Osteoblast (primary cell): Measurements from ENCODE around the gene TGFB1. TPM values are rescaled to one million over a fixed set of nuclear protein-coding genes. Genes with fewer than 3 reads are reported as not detected.

Source experiments
- DNase-seq: peaks from one replicate; pipeline ENCODE4 v3.0.0; 2011; ENCODE audit warnings: low spot score, mixed read lengths; ENCODE audit not compliant: insufficient read length; ENCODE audit errors: missing footprints
- H2AFZ ChIP-seq: 2 replicates; pipeline ENCODE4 v1.6.0; 2011; ENCODE audit warnings: mild to moderate bottlenecking, low read length
- H3K27ac ChIP-seq: 2 replicates; pipeline ENCODE4 v1.5.1; 2011; ENCODE audit warnings: mild to moderate bottlenecking, low read depth, low read length, moderate library complexity
- H3K27me3 ChIP-seq: 2 replicates; pipeline ENCODE4 v1.6.0; 2012; ENCODE audit warnings: mild to moderate bottlenecking, control low read depth, inconsistent platforms, low read length, moderate library complexity; ENCODE audit not compliant: insufficient read depth
- H3K36me3 ChIP-seq: 2 replicates; pipeline ENCODE4 v1.5.1; 2011; ENCODE audit warnings: mild to moderate bottlenecking, low read length, control low read depth, moderate library complexity; ENCODE audit not compliant: insufficient read depth
- H3K4me1 ChIP-seq: 2 replicates; pipeline ENCODE4 v1.5.1; 2011; ENCODE audit warnings: mild to moderate bottlenecking, low read length, control low read depth, moderate library complexity; ENCODE audit not compliant: insufficient read depth
- H3K4me2 ChIP-seq: 2 replicates; pipeline ENCODE4 v1.6.0; 2011; ENCODE audit warnings: mild to moderate bottlenecking, low read length; ENCODE audit not compliant: insufficient read depth
- H3K4me3 ChIP-seq: fragments of 200-600 bp; sonication (generic); 3 replicates; pipeline ENCODE4 v1.5.1; 2012; ENCODE audit warnings: mild to moderate bottlenecking, low read length, inconsistent platforms; ENCODE audit not compliant: insufficient read depth
- H3K79me2 ChIP-seq: 2 replicates; pipeline ENCODE4 v1.6.0; 2012; ENCODE audit warnings: mild to moderate bottlenecking, low read length, control low read depth, inconsistent platforms; ENCODE audit not compliant: insufficient read depth
- H3K9me3 ChIP-seq: 2 replicates; pipeline ENCODE4 v1.5.1; 2011; ENCODE audit warnings: low read depth, low read length, control low read depth
- H4K20me1 ChIP-seq: 2 replicates; pipeline ENCODE4 v1.6.0; 2012; ENCODE audit warnings: mild to moderate bottlenecking, low read length, control low read depth; ENCODE audit not compliant: insufficient read depth
- CTCF ChIP-seq: IDR thresholded peaks from 2 replicates; pipeline ENCODE4 v1.5.1; 2011; ENCODE audit warnings: mild to moderate bottlenecking, low read depth, low read length, moderate library complexity; ENCODE audit errors: extremely low read depth
- total RNA-seq: library from RNA; depleted of rRNA; stranded (reverse); fragments of >200 nt; gene quantifications from 2 replicates; pipeline ENCODE4 v1.2.3, GENCODE V29; 2012

TGFB1 gene
- total RNA-seq, 1 donor: 17.4 TPM

GRCh38 chr19:41363753-41364523 is 10.2 kb upstream of the TGFB1 start, which contains the start of gene B9D2:
TSS of gene B9D2 (minus strand) at chr19:41364149. CDS start at chr19:41363519, 630 bp downstream.
- H3K27me3 ChIP-seq: no peaks in the 10 kb centered on the region
- peak; percentile 97 for DNase-seq
- peaks cover 37% of the 10 kb centered on the region for H3K79me2 ChIP-seq
- no peak for TF ChIP-seq CTCF
- H4K20me1 ChIP-seq: no peaks in the 10 kb centered on the region
- peak within 1 kb of the TSS; percentile 87 for H3K4me2 ChIP-seq
- peaks cover 5% of the 10 kb centered on the region for H3K36me3 ChIP-seq
- peaks cover 24% of the 10 kb centered on the region for H3K4me1 ChIP-seq
- peak within 1 kb of the TSS; percentile 95 for H2AFZ ChIP-seq
- peak within 1 kb of the TSS; percentile 94 for H3K4me3 ChIP-seq
- peak within 1 kb of the TSS; percentile 100 for H3K27ac ChIP-seq
- H3K9me3 ChIP-seq: no peaks in the 10 kb centered on the region

GRCh38 chr19:41363371-41363752 is 9.6 kb upstream of the TGFB1 start:
- Histone ChIP-seq H3K9me3 (no peaks in the 10 kb centered on the region), H3K79me2 (peaks cover 32% of the 10 kb centered on the region), H3K36me3 (peaks cover 5% of the 10 kb centered on the region), H2AFZ (peak overlapping the region; percentile 95), H3K4me2 (peak overlapping the region; percentile 87), H3K4me1 (peaks cover 20% of the 10 kb centered on the region), H3K4me3 (peak overlapping the region; percentile 94), H3K27ac (peak overlapping the region; percentile 100), H4K20me1 (no peaks in the 10 kb centered on the region), H3K27me3 (no peaks in the 10 kb centered on the region)
- DNase-seq: no peak
- no peak for TF ChIP-seq CTCF

DNA sequence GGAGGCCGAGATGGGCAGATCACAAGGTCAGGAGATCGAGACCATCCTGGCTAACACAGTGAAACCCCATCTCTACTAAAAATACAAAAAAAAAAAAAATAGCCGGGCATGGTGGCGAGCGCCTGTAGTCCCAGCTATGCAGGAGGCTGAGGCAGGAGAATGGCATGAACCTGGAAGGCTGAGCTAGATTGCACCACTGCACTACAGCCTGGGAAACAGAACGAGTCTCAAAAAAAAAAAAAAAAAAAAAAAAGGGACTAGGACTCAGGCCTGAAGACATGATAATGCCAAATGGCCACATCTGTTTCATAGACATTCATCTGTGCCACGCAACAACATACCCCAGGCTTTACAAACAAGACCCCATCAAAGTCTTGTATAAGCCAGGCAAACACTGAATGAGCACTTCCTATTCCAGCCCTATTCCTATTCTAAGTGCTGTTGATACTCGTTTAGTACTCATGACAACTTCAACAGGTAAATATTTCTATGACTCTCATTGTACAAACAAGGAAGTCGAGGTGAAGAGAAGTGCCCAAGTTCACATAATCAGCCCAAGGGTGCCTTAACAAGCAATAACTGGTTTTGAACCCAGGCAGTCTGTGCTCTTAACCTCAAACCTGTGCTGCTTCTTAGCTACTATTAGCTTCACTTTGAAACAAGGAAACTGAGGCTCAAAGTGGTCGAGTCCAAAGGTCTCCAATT is 8.6 kb upstream of the TGFB1 start:
- Histone ChIP-seq H2AFZ (no peak overlapping the region), H4K20me1 (no peaks in the 10 kb centered on the region), H3K9me3 (no peaks in the 10 kb centered on the region), H3K4me2 (no peak overlapping the region), H3K4me1 (peaks cover 10% of the 10 kb centered on the region), H3K36me3 (peaks cover 5% of the 10 kb centered on the region), H3K4me3 (no peak overlapping the region), H3K27me3 (no peaks in the 10 kb centered on the region), H3K79me2 (peaks cover 32% of the 10 kb centered on the region), H3K27ac (no peak overlapping the region)
- DNase-seq: peak; percentile 14
- TF ChIP-seq CTCF: no peak

GRCh38 chr19:41359741-41360140 is 6.0 kb upstream of the TGFB1 start:
- Histone ChIP-seq H2AFZ (no peak overlapping the region), H3K27ac (no peak overlapping the region), H3K79me2 (peaks cover 11% of the 10 kb centered on the region), H3K36me3 (peaks cover 5% of the 10 kb centered on the region), H3K4me3 (no peak overlapping the region), H3K4me1 (peaks cover 6% of the 10 kb centered on the region), H3K4me2 (no peak overlapping the region), H4K20me1 (no peaks in the 10 kb centered on the region), H3K9me3 (no peaks in the 10 kb centered on the region), H3K27me3 (no peaks in the 10 kb centered on the region)
- peak; percentile 43 for DNase-seq
- no peak for TF ChIP-seq CTCF
